Testis (tissue), 3 donors: Measurements from ENCODE around the gene BRD4. TPM values are rescaled to one million over a fixed set of nuclear protein-coding genes. Genes with fewer than 3 reads are reported as not detected.

Experiments
- DNase-seq: peaks from one replicate; pipeline ENCODE4 v3.0.0-alpha.2; 2019
- H3K27ac ChIP-seq, 2 donors: fragments of 200-600 bp; sonication (generic); one replicate each; pipeline ENCODE4 v1.5.1; 2019
- H3K27me3 ChIP-seq: fragments of 200-600 bp; sonication (generic); one replicate; pipeline ENCODE4 v1.5.1; 2019
- H3K36me3 ChIP-seq: fragments of 200-600 bp; sonication (generic); one replicate; pipeline ENCODE4 v1.5.1; 2017; ENCODE audit warnings: low read depth; ENCODE audit errors: missing control alignments
- H3K4me1 ChIP-seq: fragments of 200-600 bp; sonication (generic); one replicate; pipeline ENCODE4 v1.5.1; 2019
- H3K4me3 ChIP-seq, 2 donors: fragments of 200-600 bp; sonication (generic); one replicate each; pipeline ENCODE4 v1.5.1; 2017 to 2019
- H3K9me3 ChIP-seq: fragments of 200-600 bp; sonication (generic); one replicate; pipeline ENCODE4 v1.5.1; 2017
- CTCF ChIP-seq, 3 experiments: fragments of 450-650 bp in 2 of 3; fragments of 200-600 bp in 1 of 3; sonication (generic) in 1 of 3; IDR thresholded peaks; one replicate each; pipeline ENCODE4 v1.5.1; 2016 to 2019; ENCODE audit warnings: antibody characterized with exemption in 3 of 3, mild to moderate bottlenecking in 2 of 3, moderate library complexity in 1 of 3
- POLR2A ChIP-seq: fragments of 450-650 bp; IDR thresholded peaks from one replicate; pipeline ENCODE4 v1.6.1; 2017; ENCODE audit warnings: antibody characterized with exemption, mild to moderate bottlenecking, moderate library complexity
- WGBS, 2 donors: methylation state at CpG; one replicate each; pipeline ENCODE4 v1.1.5; 2018; 5-methylcytosine and 5-hydroxymethylcytosine counted together
- intact Hi-C: fragments of 100-400 bp; cut with DNase I; formaldehyde crosslinking; loops from one replicate; pipeline ENCODE4 v1.15.1; 2023; ENCODE audit warnings: low total_unique reads
- polyA plus RNA-seq: library from polyadenylated mRNA; stranded (reverse); fragments of 350-450 nt; fragmentation: Illumina TruSeq; extraction: RNeasy Lipid Tissue Mini Kit (QIAGEN cat#74804); gene quantifications from one replicate; pipeline ENCODE4 v1.2.3, GENCODE V29; 2014; ENCODE audit warnings: low read depth, low replicate concordance; ENCODE audit not compliant: insufficient read depth
- total RNA-seq, 2 donors: library from RNA; depleted of rRNA; stranded (reverse); fragments of >200 nt; gene quantifications; one replicate each; pipeline ENCODE4 v1.2.3, GENCODE V29; 2016

BRD4 gene
- total and polyA plus RNA-seq, 3 donors from 2014 or later: 59.2 to 109 (median 106) TPM

DNA sequence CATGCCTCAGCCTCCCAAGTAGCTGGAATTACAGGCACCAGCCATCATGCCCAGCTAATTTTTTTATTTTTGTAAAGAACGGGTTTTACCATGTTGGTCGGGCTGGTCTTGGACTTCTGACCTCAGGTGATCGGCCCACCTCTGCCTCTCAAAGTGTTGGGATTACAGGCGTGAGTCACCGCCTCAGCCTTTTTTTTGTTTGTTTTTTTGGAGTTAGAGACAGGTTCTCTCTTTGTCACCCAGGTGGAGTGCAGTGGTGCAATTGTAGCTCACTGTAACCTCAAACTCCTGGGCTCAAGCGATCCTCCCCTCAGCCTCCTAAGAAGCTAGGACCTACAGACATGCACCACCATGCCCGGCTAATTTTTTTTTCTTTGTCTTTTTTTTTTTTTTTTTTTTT, 116.0 kb downstream of the BRD4 start:
- Histone ChIP-seq H3K9me3 (no peaks in the 10 kb centered on the region), H3K4me3 (no peak overlapping the region), H3K4me1 (no peaks in the 10 kb centered on the region), H3K36me3 (no peaks in the 10 kb centered on the region), H3K27me3 (no peaks in the 10 kb centered on the region), H3K27ac (no peak overlapping the region)
- TF ChIP-seq POLR2A: no peak
- TF ChIP-seq CTCF (IDR thresholded peaks at IDR 0.05): no peak
- intact Hi-C loops: no loop called here
- DNase-seq: no peak
- WGBS, 2 donors: 88 to 93% methylated on average over 7 of the region's 7 CpGs

DNA sequence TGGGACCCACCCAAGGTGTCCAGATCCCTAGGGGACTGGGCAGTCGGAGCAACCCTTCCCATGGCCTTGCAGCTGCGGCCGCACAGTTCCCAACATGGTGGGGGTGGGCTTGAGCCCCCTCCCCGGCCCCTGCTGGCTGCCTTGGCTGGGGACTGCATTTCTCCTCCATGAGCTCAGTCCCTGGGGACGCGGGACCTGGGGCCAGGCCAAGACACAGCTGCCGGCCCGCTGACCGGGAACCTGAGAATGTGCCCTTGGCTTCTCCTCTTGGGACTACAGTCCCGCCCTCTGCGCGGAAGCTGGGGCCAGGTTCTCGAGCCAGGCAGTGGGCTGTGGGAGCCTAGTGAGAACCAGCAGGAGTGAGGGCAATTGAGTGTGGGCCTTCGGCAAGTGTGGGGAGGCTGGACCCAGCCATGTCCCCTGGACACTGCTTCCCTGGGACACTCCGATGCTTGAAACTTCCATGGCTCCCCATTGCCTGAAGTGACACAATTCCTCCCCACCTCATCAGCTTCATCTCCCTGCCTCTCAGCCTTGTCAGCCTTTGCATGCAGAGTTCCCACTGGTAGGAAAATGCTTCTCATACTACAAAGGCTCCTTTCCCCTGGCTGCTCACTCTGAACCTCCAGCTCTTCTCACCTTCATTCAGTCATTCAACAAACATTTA, 118.5 kb downstream of the BRD4 start:
- H3K27me3 ChIP-seq: no peaks in the 10 kb centered on the region
- H3K36me3 ChIP-seq: no peaks in the 10 kb centered on the region
- H3K4me3 ChIP-seq: no peak overlapping the region
- no peaks in the 10 kb centered on the region for H3K9me3 ChIP-seq
- TF ChIP-seq CTCF (IDR thresholded peaks at IDR 0.05) (no peak), POLR2A (no peak)
- 39 to 58% methylated on average over 5 to 15 of the region's 15 CpGs for whole genome bisulfite sequencing, 2 donors
- DNase-seq: no peak
- H3K4me1 ChIP-seq: no peaks in the 10 kb centered on the region
- intact Hi-C loops: no loop called here
- H3K27ac ChIP-seq: no peak overlapping the region

- Histone ChIP-seq H3K4me3 (no peak overlapping the region), H3K4me1 (no peaks in the 10 kb centered on the region), H3K27me3 (no peaks in the 10 kb centered on the region), H3K9me3 (no peaks in the 10 kb centered on the region), H3K36me3 (no peaks in the 10 kb centered on the region), H3K27ac (no peak overlapping the region)
- no peak for DNase-seq
- TF ChIP-seq POLR2A: no peak
- TF ChIP-seq CTCF (IDR thresholded peaks at IDR 0.05): no peak
- WGBS, 2 donors: 91 to 95% methylated on average over 12 of the region's 12 CpGs
- intact Hi-C loops: no loop called here
These were observed 119.6 kb downstream of the BRD4 start for GRCh38 chr19:15212711-15213110.

GRCh38 chr19:15210323-15210781, 122.0 kb downstream of the BRD4 start:
- H3K9me3 ChIP-seq: no peaks in the 10 kb centered on the region
- no peaks in the 10 kb centered on the region for H3K27me3 ChIP-seq
- no peak overlapping the region for H3K27ac ChIP-seq
- WGBS, 2 donors: 75 to 78% methylated on average over 5 of the region's 5 CpGs
- no peaks in the 10 kb centered on the region for H3K4me1 ChIP-seq
- H3K4me3 ChIP-seq: no peak overlapping the region
- intact Hi-C loops: no loop called here
- no peak for DNase-seq
- no peaks in the 10 kb centered on the region for H3K36me3 ChIP-seq
- TF ChIP-seq POLR2A: no peak
- no peak for TF ChIP-seq CTCF (IDR thresholded peaks at IDR 0.05)
